IPS DF 6.9 (cell line): ENCODE data around the gene BTG1.

Experiments used
- DNase-seq: peaks from one replicate; pipeline ENCODE4 v3.0.0-alpha.2; 2013; ENCODE audit warnings: low read depth, low spot score
- H3K27ac ChIP-seq: one replicate; pipeline ENCODE4 v1.5.1; 2013; ENCODE audit warnings: low read length, control low read depth
- H3K27me3 ChIP-seq: 2 replicates; pipeline ENCODE4 v1.6.1; 2013; ENCODE audit warnings: mild to moderate bottlenecking, low read length; ENCODE audit not compliant: control insufficient read depth, insufficient read depth
- H3K36me3 ChIP-seq: 2 replicates; pipeline ENCODE4 v1.6.1; 2013; ENCODE audit warnings: low read length; ENCODE audit not compliant: control insufficient read depth, insufficient read depth
- H3K4me1 ChIP-seq: 2 replicates; pipeline ENCODE4 v1.6.1; 2013; ENCODE audit warnings: low read length; ENCODE audit not compliant: control insufficient read depth, insufficient read depth
- H3K4me3 ChIP-seq: 2 replicates; pipeline ENCODE4 v1.5.1; 2013; ENCODE audit warnings: mild to moderate bottlenecking, low read length
- H3K9me3 ChIP-seq: 2 replicates; pipeline ENCODE4 v1.6.1; 2013; ENCODE audit warnings: low read length, inconsistent platforms; ENCODE audit not compliant: control insufficient read depth, insufficient read depth
- WGBS: extraction: QIAGEN DNeasy Blood & Tissue Kit; methylation state at CpG from one replicate; pipeline ENCODE4 v1.1.7; 2013; ENCODE audit warnings: mixed read lengths, missing lambda C conversion rate; ENCODE audit not compliant: insufficient read length, insufficient coverage; 5-methylcytosine and 5-hydroxymethylcytosine counted together

Gene BTG1

DNA sequence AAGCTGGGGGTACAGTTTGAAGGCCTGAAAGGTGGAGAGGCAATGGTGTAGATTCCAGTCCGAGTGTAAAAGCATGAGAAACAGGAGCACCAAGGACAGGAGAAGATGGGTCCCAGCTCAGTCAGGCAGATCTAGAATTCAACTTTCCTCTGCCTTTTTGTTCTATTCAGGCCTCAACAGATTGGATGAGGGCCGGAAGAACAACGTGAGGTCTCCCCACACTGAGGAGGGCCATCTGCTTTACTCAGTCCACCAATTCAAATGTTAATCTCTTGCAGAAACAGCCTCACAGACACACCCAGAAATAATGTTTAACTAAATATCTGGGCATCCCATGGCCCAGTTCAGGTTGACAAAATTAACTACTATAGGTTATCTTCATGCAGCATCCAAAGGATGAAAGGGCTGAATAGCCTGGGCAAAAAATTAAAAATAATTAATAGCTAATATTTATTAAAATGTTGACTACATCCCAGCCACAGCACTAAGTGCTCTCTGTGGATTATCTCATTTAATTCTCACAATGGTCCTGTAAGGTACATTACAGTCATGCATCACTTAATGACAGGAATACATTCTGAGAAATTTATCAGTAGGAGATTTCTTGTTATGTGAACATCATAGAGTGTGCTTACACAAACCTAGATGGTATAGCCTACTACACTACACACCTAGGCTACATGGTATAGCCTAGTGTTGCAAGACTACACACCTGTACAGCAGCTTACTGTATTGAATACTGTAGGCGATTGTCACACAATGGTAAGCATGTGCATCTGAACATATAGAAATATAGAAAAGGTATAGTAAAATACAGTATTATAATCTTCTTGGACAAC is 22.5 kb downstream of the BTG1 start:
- no peaks in the 10 kb centered on the region for H3K36me3 ChIP-seq
- DNase-seq = no peak
- no peaks in the 10 kb centered on the region for H3K9me3 ChIP-seq
- H3K27me3 ChIP-seq = no peaks in the 10 kb centered on the region
- no peak overlapping the region for H3K4me3 ChIP-seq
- H3K4me1 ChIP-seq = no peaks in the 10 kb centered on the region
- no peak overlapping the region for H3K27ac ChIP-seq
- WGBS = no CpG with 5 or more reads among the region's 4 CpGs

DNA sequence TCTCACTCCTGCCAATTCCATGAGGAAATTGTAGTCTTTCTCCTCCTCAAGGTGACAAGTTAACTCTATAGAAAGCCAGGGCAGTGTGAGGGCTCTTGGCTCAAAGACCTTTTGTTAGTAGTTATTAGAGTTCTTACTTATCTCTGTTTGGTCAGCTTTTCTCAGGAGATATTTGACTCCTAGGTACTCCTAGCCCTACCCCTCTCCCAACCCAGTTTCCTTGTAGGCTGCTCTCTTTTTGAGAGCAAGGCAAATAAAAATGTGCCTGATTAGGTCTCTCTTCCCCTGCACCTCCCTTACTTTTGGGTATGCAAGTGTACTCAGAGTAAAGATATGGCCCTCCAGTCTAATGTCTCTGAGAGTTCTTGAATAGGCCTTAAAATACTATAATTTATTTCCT is 23.8 kb downstream of the BTG1 start:
- Histone ChIP-seq H3K9me3 (no peaks in the 10 kb centered on the region), H3K27me3 (no peaks in the 10 kb centered on the region), H3K4me3 (no peak overlapping the region), H3K36me3 (no peaks in the 10 kb centered on the region), H3K27ac (no peak overlapping the region), H3K4me1 (no peaks in the 10 kb centered on the region)
- DNase-seq = no peak

DNA sequence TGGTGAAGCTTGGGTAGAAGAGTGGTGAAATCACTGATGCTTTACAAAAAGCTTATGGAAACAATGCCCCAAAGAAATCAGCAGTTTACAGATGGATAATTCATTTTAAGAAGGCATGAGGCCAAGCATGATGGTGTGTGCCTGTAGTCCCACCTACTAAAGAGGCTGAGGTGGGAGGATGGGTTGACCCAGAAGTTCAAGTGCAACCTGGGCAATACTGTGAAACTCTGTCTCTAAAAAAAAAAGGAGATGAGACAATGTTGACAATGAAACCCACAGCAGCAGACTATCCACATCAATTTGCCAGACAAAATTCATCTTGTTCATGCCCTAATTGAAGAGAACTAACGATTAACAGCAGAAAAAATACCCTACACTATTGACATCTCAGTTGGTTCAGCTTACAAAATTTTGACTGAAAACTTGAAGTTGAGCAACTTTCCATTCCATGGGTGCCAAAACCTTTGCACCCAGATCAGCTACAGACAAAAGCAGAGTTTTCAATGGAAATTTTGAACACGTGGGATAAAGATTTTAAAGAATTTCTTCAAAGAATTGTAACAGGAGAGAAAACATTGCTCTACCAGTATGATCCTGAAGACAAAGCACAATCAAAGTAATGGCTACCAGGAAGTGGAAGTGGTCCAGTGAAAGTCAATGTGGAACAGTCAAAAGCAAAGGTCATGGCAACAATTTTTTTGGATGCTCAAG is 26.7 kb downstream of the BTG1 start:
- Histone ChIP-seq H3K4me3 (no peak overlapping the region), H3K9me3 (no peaks in the 10 kb centered on the region), H3K27me3 (no peaks in the 10 kb centered on the region), H3K4me1 (no peaks in the 10 kb centered on the region), H3K36me3 (no peaks in the 10 kb centered on the region), H3K27ac (no peak overlapping the region)
- no CpG with 5 or more reads among the region's 2 CpGs for WGBS
- no peak for DNase-seq

DNA sequence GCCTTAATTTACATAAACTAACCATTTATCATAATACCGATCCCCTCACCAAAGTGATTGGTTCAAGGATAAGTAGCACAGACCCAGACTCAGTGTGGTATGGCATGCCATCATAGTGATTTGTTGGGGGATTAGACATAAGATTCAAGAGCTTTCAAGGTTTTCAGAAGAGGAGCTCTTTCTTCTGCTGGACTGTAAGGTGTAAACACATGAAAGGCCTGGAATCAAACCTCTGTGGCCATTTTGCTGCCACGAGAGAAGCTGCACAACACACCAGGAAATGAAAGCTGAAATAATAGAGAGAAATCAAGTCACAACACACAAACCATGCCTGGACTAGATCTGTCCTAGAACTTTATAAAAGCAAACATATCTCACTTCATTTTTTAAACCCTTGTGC is 30.8 kb downstream of the BTG1 start:
- WGBS = no CpG with 5 or more reads among the region's 2 CpGs
- DNase-seq = no peak
- Histone ChIP-seq H3K4me1 (no peaks in the 10 kb centered on the region; the same call in 1 of the 2 replicates), H3K27ac (no peak overlapping the region), H3K9me3 (no peaks in the 10 kb centered on the region), H3K4me3 (no peak overlapping the region), H3K27me3 (no peaks in the 10 kb centered on the region), H3K36me3 (no peaks in the 10 kb centered on the region)

DNA sequence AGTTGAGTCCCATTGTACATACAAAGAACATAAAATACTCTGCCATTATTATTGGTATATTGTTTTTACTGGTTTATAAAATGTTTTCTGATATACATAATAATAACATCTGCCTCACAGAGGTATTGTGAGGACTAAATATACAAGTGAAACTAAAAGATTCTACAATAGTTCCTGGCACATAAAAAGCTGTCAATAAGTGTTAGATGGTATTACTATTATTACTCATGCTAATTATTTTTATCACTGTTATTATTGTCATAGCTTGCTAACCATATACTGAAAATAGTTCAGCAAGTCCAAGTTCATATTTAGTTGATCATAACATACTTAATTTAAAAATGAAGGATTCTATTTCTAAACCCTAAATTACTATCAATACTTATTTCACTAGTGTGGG is 34.4 kb downstream of the BTG1 start:
- Histone ChIP-seq H3K9me3 (no peaks in the 10 kb centered on the region), H3K27ac (no peak overlapping the region), H3K27me3 (no peaks in the 10 kb centered on the region), H3K4me3 (no peak overlapping the region), H3K36me3 (no peaks in the 10 kb centered on the region), H3K4me1 (no peaks in the 10 kb centered on the region; the same call in 1 of the 2 replicates)
- DNase-seq = no peak

DNA sequence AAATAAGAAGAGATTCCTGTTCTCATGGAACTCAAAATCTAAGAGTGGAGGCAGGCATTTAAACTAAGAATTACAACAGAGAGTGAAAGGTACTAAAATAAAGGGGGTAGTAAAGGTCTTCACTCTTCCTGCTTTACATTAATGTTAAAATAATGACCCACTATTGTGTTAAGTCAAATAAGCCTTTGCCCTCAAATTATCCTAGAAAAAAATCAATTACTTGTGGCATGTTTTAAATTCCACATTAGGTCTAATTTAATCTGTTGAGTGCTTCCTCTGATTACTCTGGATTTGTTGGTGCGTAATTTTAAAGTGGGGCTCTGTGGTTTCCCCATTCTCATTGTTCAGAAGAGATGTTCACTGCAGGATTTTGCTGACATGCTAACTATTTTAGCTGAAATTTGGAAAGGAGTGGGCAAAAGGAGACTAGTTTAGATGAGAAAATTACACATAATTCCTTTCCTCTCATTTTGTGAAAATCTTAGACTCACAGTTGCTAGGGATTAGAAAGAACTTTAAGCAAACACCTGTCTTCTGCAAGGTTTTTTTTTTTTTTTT is 35.5 kb downstream of the BTG1 start:
- no peaks in the 10 kb centered on the region; the same call in 1 of the 2 replicates for H3K4me1 ChIP-seq
- no CpG with 5 or more reads among the region's 1 CpG for WGBS
- no peaks in the 10 kb centered on the region for H3K36me3 ChIP-seq
- H3K9me3 ChIP-seq = no peaks in the 10 kb centered on the region
- H3K27me3 ChIP-seq = no peaks in the 10 kb centered on the region
- DNase-seq = no peak
- no peak overlapping the region for H3K27ac ChIP-seq
- H3K4me3 ChIP-seq = no peak overlapping the region

DNA sequence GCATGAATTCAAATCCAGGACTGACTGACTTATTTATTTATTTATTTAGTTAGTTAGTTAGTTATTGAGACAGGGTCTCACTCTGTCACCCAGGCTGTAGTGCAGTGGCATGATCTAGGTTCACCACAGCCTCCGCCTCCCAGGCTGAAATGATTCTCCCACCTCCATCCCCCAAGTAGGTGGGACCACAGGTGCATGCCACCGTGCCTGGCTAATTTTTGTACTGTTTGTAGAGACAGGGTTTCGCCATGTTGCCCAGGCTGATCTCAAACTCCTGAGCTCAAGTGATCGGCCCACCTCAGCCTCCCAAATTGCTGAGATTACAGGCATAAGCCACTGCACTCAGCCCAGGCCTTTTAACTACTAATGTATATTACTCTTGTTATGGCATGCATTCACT is 36.0 kb downstream of the BTG1 start:
- Histone ChIP-seq H3K27me3 (no peaks in the 10 kb centered on the region), H3K27ac (no peak overlapping the region), H3K9me3 (no peaks in the 10 kb centered on the region), H3K36me3 (no peaks in the 10 kb centered on the region), H3K4me1 (no peaks in the 10 kb centered on the region; the same call in 1 of the 2 replicates), H3K4me3 (no peak overlapping the region)
- DNase-seq = no peak
- no CpG with 5 or more reads among the region's 4 CpGs for WGBS

DNA sequence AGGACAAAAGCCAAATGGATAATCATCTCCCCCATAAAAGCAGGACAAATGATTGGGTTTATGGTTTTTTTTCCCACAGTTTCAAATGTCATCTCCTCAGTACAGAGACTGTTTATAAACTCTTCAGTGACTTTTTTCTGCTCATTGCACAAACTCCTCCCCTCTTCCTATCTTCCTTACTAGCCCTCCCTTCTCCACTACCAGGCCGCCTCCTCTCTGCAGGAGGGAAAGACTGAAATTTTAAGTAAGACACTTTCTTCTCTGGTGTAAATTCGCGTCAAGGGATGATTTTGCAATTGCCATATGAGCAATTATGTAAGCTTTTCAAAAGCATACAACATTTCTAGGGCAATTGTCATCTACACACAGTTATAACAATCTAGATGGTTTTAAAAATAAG is 37.0 kb downstream of the BTG1 start:
- H3K36me3 ChIP-seq = no peaks in the 10 kb centered on the region
- H3K27me3 ChIP-seq = no peaks in the 10 kb centered on the region
- WGBS = no CpG with 5 or more reads among the region's 3 CpGs
- no peaks in the 10 kb centered on the region; the same call in 1 of the 2 replicates for H3K4me1 ChIP-seq
- no peak for DNase-seq
- no peak overlapping the region for H3K4me3 ChIP-seq
- H3K27ac ChIP-seq = no peak overlapping the region
- no peaks in the 10 kb centered on the region for H3K9me3 ChIP-seq

DNA sequence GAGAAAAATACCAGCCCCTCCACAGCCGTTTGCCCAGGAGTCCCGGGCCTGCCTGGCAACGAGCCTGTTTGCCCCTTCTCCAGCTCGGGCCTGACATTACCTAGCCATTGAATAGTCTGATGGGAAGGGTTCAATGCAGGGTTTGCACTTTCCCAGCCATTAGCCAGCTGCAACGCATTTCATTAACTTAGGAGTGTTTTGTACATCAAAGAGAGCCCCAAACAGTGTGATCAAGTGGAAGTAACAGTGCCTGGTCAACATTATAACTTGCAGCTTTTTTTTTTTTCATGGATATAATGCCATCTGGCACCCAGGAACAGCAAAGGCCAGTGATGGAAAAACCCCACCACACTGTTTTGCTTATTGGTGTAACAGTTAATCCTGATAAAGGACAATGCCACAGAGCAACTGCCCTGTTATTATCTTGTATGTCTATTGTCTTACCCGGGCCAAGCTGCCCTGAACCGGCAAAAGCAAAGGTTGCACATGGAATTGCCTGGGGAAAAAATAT is 38.0 kb downstream of the BTG1 start:
- no peak for DNase-seq
- H3K4me3 ChIP-seq = no peak overlapping the region
- no peaks in the 10 kb centered on the region for H3K36me3 ChIP-seq
- H3K4me1 ChIP-seq = no peaks in the 10 kb centered on the region; the same call in 1 of the 2 replicates
- no peaks in the 10 kb centered on the region for H3K9me3 ChIP-seq
- WGBS = no CpG with 5 or more reads among the region's 7 CpGs
- H3K27me3 ChIP-seq = no peaks in the 10 kb centered on the region
- H3K27ac ChIP-seq = no peak overlapping the region

DNA sequence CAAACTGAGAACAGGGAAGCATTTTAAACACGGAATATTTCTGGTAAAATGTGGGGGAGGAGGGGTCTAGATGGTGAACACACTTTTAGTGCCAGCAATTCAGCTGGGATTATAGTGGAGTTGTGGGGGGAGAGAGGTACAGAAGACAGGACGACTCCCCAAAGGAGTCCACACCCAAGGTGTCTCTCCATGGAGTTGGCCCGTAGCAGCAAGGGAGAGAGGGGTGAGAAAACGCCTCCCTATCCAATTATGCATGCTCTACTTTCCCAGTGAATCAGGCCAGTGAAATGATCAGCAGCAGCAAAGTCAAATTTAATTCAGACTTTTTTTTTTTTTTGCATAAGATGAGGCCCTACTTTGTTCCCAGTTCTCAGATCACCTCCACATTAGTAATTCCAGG is 38.6 kb downstream of the BTG1 start:
- Histone ChIP-seq H3K27me3 (no peaks in the 10 kb centered on the region), H3K9me3 (no peaks in the 10 kb centered on the region), H3K4me1 (no peaks in the 10 kb centered on the region; the same call in 1 of the 2 replicates), H3K27ac (no peak overlapping the region), H3K4me3 (no peak overlapping the region), H3K36me3 (no peaks in the 10 kb centered on the region)
- WGBS = no CpG with 5 or more reads among the region's 4 CpGs
- DNase-seq = no peak
